NCI-H2196 treated with DMSO at 0.1 percent for 48 hours (cell line): ENCODE measurements around the gene CDH4.

Source experiments
- DNase-seq: peaks from one replicate; lab custom pipeline; 2025; ENCODE audit not compliant: unreplicated experiment; lab: John Stamatoyannopoulos, UW

Gene CDH4

GRCh38 chr20:61737812-61738443 is 485.9 kb downstream of the CDH4 start:
- DNase-seq: no peak

GRCh38 chr20:61738601-61739069 is 486.6 kb downstream of the CDH4 start:
- DNase-seq: no peak

GRCh38 chr20:61739086-61739831 is 487.2 kb downstream of the CDH4 start:
- DNase-seq: no peak

- no peak for DNase-seq
Observed at GRCh38 chr20:61739832-61740118, 487.7 kb downstream of the CDH4 start.

- no peak for DNase-seq
Observed at GRCh38 chr20:61742097-61742825, 490.2 kb downstream of the CDH4 start.

- no peak for DNase-seq
Observed at GRCh38 chr20:61743606-61744005, 491.5 kb downstream of the CDH4 start.

GRCh38 chr20:61744691-61745396 is 492.8 kb downstream of the CDH4 start:
- no peak for DNase-seq

- DNase-seq: no peak
Observed at GRCh38 chr20:61745397-61746146, 493.5 kb downstream of the CDH4 start.

- DNase-seq: no peak
Observed at GRCh38 chr20:61746147-61746646, 494.1 kb downstream of the CDH4 start.

- no peak for DNase-seq
Observed at GRCh38 chr20:61746781-61747180, 494.7 kb downstream of the CDH4 start.

GRCh38 chr20:61748376-61748775 is 496.3 kb downstream of the CDH4 start:
- DNase-seq: no peak

GRCh38 chr20:61749406-61750075 is 497.5 kb downstream of the CDH4 start:
- no peak for DNase-seq

GRCh38 chr20:61750093-61750492 is 498.0 kb downstream of the CDH4 start:
- no peak for DNase-seq

- no peak for DNase-seq
Observed at GRCh38 chr20:61752576-61752975, 500.5 kb downstream of the CDH4 start.

- no peak for DNase-seq
Observed at GRCh38 chr20:61753316-61753942, 501.4 kb downstream of the CDH4 start.

GRCh38 chr20:61753987-61754956 is 502.2 kb downstream of the CDH4 start:
- no peak for DNase-seq

GRCh38 chr20:61754976-61755778 is 503.1 kb downstream of the CDH4 start:
- no peak for DNase-seq
